SU-DHL-6 (cell line): ENCODE measurements around the gene RSU1.

Source experiments
- EZH2phosphoT487 ChIP-seq: fragments of 200-600 bp; sonication (generic), shearing (Covaris generic); conservative IDR thresholded peaks from 2 replicates; pipeline ENCODE4 v1.6.1; 2018; ENCODE audit warnings: mild to moderate bottlenecking, antibody characterized with exemption, low read length, moderate library complexity, mixed read lengths
- TF ChIP-seq, protein P1 (sequence below): fragments of 200-600 bp; sonication (generic); IDR thresholded peaks from one replicate; pipeline ENCODE4 v1.5.1; 2017; ENCODE audit warnings: antibody characterized with exemption, mild to moderate bottlenecking, low read length, moderate library complexity; ENCODE audit not compliant: insufficient read depth, poor library complexity, severe bottlenecking

DNA sequence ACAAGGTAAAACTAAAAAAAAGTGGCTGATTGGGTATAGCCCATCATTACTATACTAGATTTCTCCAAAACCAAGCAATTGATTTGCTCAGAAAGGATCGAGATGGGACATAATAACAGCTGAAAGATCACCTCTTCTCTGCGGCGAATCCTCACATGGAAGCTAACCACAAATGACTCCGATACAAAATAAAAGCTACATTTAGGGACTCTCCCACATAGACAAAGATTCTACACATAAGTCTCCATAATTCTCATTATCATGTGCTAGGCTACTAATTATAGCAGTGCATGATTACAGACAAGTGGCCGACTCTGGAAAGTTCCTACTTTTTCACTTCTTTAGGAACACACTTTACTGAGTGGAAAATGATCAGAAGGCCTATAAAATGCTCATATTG is 116.9 kb downstream of the RSU1 start:
- TF ChIP-seq, protein P1, sequence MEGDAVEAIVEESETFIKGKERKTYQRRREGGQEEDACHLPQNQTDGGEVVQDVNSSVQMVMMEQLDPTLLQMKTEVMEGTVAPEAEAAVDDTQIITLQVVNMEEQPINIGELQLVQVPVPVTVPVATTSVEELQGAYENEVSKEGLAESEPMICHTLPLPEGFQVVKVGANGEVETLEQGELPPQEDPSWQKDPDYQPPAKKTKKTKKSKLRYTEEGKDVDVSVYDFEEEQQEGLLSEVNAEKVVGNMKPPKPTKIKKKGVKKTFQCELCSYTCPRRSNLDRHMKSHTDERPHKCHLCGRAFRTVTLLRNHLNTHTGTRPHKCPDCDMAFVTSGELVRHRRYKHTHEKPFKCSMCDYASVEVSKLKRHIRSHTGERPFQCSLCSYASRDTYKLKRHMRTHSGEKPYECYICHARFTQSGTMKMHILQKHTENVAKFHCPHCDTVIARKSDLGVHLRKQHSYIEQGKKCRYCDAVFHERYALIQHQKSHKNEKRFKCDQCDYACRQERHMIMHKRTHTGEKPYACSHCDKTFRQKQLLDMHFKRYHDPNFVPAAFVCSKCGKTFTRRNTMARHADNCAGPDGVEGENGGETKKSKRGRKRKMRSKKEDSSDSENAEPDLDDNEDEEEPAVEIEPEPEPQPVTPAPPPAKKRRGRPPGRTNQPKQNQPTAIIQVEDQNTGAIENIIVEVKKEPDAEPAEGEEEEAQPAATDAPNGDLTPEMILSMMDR, result no peak
- TF ChIP-seq EZH2phosphoT487, result no peak
